ENCODE data around the gene RWDD4.

GRCh38 chr4:183621875-183622274, 37.1 kb downstream of the RWDD4 start:
- TF ChIP-seq CTCF (optimal IDR thresholded peaks at IDR 0.05 in 1 of 3, IDR thresholded peaks at IDR 0.05 in 1 of 3, conservative IDR thresholded peaks at IDR 0.05 in 1 of 3; ENCODE audit: extremely low read depth in 1 of 3, insufficient read depth in 2 of 3, low read length in 3 of 3) (no peak), EZH2 (IDR thresholded peaks at IDR 0.05; ENCODE audit: low read length) (no peak)

All from keratinocyte (primary cell).